NOMO-1 (cell line): ENCODE measurements around the gene ERV3-1.
"Not testable (repeated sequence)": the region's sequence is repeated elsewhere in the genome, so short reads cannot be mapped to it uniquely, and the experiment has no call there.

Experiments used
- DNase-seq, 2 experiments: peaks; one replicate each; lab custom pipeline; 2025; ENCODE audit not compliant: unreplicated experiment in 2 of 2; lab: John Stamatoyannopoulos, UW

ERV3-1 gene

GRCh38 chr7:64945503-64946175 lies 60.8 kb downstream of the ERV3-1 start:
- DNase-seq = no peak

- DNase-seq = not testable (repeated sequence)
Measured at GRCh38 chr7:64944667-64945502, 61.6 kb downstream of the ERV3-1 start.
